Measurements from ENCODE around the gene ALDH4A1.

DNA sequence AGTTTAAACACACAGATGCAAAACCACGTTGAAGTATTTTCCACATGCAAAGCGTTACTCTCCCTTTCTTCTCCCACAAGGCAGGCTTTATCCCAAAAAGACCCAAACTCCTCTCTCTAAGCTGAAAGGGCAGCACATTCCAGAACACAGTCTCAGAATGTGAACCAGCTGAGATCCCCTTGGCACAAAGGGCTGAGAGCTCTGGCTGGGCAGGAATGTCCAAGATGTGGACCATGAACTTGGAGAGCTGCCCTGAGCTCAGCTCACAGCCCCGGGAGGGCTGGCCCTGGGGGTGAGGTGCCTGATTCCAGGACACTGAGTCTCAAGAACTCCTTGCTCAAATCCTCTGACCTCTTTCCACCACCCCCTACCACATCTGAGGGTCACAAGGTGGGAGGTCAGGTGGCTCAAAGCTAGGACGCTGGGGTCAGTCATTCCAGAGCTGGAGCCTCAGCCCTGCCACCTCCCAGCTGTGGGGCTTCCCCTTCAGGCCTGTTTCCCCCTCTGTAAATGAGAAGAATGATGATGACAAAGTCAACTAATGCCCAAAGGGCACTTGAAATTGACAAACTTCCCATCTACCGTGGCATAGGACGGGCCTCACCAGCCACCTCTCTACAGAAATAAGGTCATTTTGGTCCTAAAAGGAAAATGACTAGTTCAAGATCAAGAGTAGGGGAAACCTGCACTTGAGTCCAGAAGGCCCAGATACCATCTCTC, 11.5 kb downstream of the ALDH4A1 start:
- TF ChIP-seq POLR2AphosphoS5 (IDR thresholded peaks at IDR 0.05) (no peak), POLR2A (IDR thresholded peaks at IDR 0.05; ENCODE audit: low read depth) (no peak), EP300 (IDR thresholded peaks at IDR 0.05) (no peak)
- TF ChIP-seq, protein P1, sequence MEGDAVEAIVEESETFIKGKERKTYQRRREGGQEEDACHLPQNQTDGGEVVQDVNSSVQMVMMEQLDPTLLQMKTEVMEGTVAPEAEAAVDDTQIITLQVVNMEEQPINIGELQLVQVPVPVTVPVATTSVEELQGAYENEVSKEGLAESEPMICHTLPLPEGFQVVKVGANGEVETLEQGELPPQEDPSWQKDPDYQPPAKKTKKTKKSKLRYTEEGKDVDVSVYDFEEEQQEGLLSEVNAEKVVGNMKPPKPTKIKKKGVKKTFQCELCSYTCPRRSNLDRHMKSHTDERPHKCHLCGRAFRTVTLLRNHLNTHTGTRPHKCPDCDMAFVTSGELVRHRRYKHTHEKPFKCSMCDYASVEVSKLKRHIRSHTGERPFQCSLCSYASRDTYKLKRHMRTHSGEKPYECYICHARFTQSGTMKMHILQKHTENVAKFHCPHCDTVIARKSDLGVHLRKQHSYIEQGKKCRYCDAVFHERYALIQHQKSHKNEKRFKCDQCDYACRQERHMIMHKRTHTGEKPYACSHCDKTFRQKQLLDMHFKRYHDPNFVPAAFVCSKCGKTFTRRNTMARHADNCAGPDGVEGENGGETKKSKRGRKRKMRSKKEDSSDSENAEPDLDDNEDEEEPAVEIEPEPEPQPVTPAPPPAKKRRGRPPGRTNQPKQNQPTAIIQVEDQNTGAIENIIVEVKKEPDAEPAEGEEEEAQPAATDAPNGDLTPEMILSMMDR (IDR thresholded peaks at IDR 0.05): no peak

Data from esophagus muscularis mucosa (tissue), 4 donors.